Retinal pigment epithelial cell (primary cell): ENCODE measurements around the gene TRIM72.

Experiments used
- DNase-seq: peaks from one replicate; pipeline ENCODE4 v3.0.0-alpha.2; 2010; ENCODE audit warnings: low read depth
- H3K4me3 ChIP-seq: 2 replicates; pipeline ENCODE4 v1.5.1; 2011; ENCODE audit warnings: mild to moderate bottlenecking, low read length, control low read depth, moderate library complexity
- CTCF ChIP-seq: conservative IDR thresholded peaks from 2 replicates; pipeline ENCODE4 v1.5.1; 2011; ENCODE audit warnings: low read depth, low read length, control low read depth, inconsistent platforms

Gene TRIM72

GRCh38 chr16:31250782-31251384 is 37.0 kb downstream of the TRIM72 start:
- no peak for TF ChIP-seq CTCF
- H3K4me3 ChIP-seq: no peak overlapping the region
- DNase-seq: no peak

GRCh38 chr16:31251435-31251834 is 37.5 kb downstream of the TRIM72 start:
- TF ChIP-seq CTCF: no peak
- no peak overlapping the region for H3K4me3 ChIP-seq
- no peak for DNase-seq

GRCh38 chr16:31253642-31254045 is 39.7 kb downstream of the TRIM72 start:
- TF ChIP-seq CTCF: no peak
- H3K4me3 ChIP-seq: no peak overlapping the region
- DNase-seq: no peak

- no peak overlapping the region for H3K4me3 ChIP-seq
- TF ChIP-seq CTCF: no peak
- no peak for DNase-seq
Measured at GRCh38 chr16:31256466-31256865, 42.5 kb downstream of the TRIM72 start.

- no peak for DNase-seq
- no peak overlapping the region for H3K4me3 ChIP-seq
- TF ChIP-seq CTCF: no peak
Measured at GRCh38 chr16:31258366-31258765, 44.4 kb downstream of the TRIM72 start.

GRCh38 chr16:31260136-31260931 is 46.4 kb downstream of the TRIM72 start:
- no peak for TF ChIP-seq CTCF
- no peak overlapping the region for H3K4me3 ChIP-seq
- no peak for DNase-seq

GRCh38 chr16:31262084-31262483 is 48.2 kb downstream of the TRIM72 start:
- TF ChIP-seq CTCF: no peak
- DNase-seq: no peak
- no peak overlapping the region for H3K4me3 ChIP-seq
